GM19023 (cell line): ENCODE results near the gene PCDH1.
A peak's percentile ranks its signal among the peaks of the same experiment; 100 is the strongest.

Experiments used
- ATAC-seq: cut with Tn5 transposase; IDR thresholded peaks from one replicate; pipeline ENCODE4 v1.9.1; 2021; ENCODE audit warnings: mild to moderate bottlenecking, moderate library complexity; ENCODE audit not compliant: unreplicated experiment

The PCDH1 gene

GRCh38 chr5:141857226-141857625, 21.0 kb downstream of the PCDH1 start:
- ATAC-seq: no peak

GRCh38 chr5:141856037-141856790, 22.0 kb downstream of the PCDH1 start:
- no peak for ATAC-seq

- no peak for ATAC-seq
Observed at GRCh38 chr5:141855265-141856036, 22.8 kb downstream of the PCDH1 start.

- ATAC-seq: no peak
Observed at GRCh38 chr5:141853895-141854626, 24.1 kb downstream of the PCDH1 start.

GRCh38 chr5:141852448-141852847, 25.8 kb downstream of the PCDH1 start:
- no peak for ATAC-seq

- ATAC-seq: no peak
Observed at GRCh38 chr5:141851195-141851874, 26.9 kb downstream of the PCDH1 start.

GRCh38 chr5:141850786-141851185, 27.4 kb downstream of the PCDH1 start:
- ATAC-seq: no peak

GRCh38 chr5:141850244-141850768, 27.9 kb downstream of the PCDH1 start:
- ATAC-seq: peak; percentile 27

- ATAC-seq: peak; percentile 71
Observed at GRCh38 chr5:141849415-141850243, 28.6 kb downstream of the PCDH1 start.

GRCh38 chr5:141848744-141849414, 29.3 kb downstream of the PCDH1 start:
- peak; percentile 8 for ATAC-seq

- no peak for ATAC-seq
Observed at GRCh38 chr5:141846031-141846430, 32.2 kb downstream of the PCDH1 start.

- no peak for ATAC-seq
Observed at GRCh38 chr5:141845371-141845851, 32.8 kb downstream of the PCDH1 start.

GRCh38 chr5:141844414-141845097, 33.7 kb downstream of the PCDH1 start:
- ATAC-seq: no peak

GRCh38 chr5:141843156-141843927, 34.9 kb downstream of the PCDH1 start:
- no peak for ATAC-seq

GRCh38 chr5:141841378-141842180, 36.6 kb downstream of the PCDH1 start:
- ATAC-seq: no peak

GRCh38 chr5:141840826-141841360, 37.3 kb downstream of the PCDH1 start:
- no peak for ATAC-seq
